Hematopoietic multipotent progenitor cell treated with erythropoietin and hydrocortisone succinate and interleukin-3 and kit ligand, for 4 days (in vitro differentiated cells): Measurements from ENCODE around the gene ATP11A.

Experiments used
- DNase-seq: peaks from one replicate; pipeline ENCODE4 v3.0.0-alpha.2; 2015

ATP11A gene

DNA sequence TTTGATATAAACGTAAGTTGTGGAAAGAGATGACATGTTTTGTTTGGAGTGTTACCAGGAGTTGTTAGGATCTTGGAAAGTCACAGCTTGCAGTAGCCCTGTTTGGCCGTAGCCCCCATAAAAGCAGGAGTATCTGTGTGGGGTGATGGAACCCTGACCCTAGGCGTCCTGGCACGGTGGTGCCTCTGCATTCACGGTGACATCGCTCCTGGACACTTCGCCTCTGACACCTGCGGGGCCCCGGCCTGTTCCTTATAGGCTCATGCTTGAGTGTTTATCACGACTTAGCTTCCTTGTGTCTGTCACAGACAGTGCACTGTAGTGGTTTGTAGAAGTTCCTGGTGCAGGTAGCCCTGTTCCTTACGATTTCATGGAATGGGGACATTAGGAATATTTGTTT, 74.2 kb downstream of the ATP11A start:
- no peak for DNase-seq

DNA sequence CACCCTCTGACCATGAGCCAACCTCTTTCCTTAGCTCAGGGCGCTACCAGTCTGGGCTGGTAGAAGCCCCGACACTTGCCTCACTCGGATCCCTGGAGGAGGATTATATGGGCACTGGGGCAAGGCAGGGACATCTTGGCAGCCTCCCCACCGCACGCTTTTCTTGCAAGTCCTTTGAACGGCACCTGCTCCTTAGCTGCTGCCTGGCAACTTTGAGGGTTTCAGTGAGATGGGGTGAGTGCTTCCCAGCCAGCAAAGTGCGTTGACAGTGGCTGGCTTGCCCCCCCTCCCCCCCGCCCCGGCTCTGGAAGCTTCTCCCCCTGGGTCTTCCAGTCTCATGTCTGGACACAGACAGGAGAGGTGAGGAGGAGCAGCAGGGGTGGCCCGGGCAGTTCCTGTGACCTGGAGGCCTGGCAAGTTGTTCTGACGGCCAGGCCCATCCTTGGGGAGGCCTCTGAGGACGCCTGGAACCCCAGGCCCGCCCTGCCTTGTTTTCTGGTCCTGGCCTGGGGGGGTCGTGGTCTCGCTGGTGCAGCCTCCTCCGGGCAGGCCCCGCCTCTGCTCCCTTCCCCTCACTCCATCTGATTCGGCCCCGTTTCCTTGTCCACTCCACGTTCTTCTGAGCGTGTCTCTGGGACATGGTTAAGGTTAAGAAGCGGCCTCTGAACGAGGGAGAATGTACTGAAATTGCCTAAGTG, 75.2 kb downstream of the ATP11A start:
- no peak for DNase-seq

DNA sequence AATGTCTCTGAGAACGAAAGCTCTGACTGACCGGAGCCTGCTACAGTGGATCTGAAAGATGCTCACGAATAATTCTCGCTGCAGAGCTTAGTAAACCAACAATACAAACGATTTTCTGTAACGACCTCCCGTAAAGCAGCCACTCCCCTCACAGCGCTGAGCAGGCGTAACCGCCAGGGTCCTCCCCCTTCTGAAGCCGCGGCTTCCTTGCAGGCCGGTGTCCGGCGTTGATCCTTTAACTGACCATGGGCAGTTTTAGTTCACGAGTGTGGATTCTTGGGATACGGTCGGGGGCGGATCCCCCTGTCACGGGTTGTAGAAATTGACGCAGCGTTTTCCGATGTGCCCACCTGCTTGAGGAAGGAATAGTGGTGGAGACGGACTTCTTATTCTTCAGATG, 75.9 kb downstream of the ATP11A start:
- no peak for DNase-seq

DNA sequence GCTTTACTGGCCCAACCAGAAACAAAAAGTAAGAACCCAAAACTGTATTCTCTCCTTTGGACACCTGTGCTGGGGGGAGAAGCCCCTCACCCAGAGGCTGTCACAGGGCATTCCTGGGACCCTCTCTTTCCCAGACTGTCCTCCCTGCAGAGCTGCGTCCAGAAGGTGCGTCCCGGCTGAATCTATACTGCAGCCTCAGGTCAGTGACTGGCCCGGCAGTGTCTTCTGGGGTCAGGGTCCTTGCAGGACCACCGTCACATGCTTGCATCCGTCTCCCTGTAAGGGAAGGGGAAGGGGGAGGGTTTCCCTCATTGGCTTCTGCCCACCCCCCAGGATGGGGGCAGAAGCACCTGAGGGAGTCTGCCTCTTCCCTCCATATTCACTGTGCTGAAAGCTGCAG, 76.5 kb downstream of the ATP11A start:
- DNase-seq, result no peak

DNA sequence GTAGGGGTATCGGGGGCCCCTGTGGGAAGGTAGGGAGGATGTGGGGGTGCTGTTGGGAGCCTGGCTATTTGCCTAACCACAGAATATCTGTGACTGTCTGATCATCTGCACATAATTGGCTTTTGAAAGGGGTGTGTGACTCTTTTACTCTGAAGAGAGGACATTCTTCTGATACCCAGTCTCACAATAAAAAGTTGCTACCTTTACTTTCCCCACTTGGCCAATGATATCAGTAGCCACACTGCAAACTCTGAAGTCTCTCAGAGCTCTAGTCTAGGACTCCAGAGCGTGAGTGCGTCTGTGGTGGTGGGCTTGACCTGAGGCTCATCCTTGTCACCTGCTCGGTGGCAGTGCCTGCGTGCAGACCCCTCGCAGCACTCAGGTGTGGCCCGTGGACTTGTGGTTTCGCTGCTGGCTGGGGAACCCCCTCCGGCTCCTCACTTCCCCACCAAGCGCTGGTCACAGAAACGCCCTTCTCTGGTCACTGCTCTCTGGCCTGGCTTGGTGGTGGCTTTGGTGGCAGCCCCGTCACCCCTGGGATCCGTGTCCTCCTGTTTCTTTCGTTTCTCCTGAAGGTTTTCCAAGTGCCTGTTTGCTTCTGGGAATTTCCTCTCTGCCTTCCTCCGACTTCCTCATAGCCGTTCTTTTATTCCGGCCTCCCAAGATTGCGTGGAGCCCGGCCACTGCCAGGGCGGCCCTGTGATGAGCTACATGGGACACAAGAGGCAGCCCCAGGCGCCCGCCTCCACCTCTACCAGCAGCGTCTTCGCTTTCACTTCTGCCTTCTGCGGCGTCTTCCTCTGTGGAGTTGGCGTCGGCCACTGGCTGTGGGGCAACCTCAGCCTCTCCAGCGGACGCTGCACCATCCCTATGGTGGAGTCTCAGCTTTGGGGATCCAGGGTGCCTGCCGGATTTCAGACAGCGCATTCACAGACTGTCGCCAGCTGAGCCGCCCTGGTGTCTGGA, 78.0 kb downstream of the ATP11A start:
- DNase-seq, result no peak

DNA sequence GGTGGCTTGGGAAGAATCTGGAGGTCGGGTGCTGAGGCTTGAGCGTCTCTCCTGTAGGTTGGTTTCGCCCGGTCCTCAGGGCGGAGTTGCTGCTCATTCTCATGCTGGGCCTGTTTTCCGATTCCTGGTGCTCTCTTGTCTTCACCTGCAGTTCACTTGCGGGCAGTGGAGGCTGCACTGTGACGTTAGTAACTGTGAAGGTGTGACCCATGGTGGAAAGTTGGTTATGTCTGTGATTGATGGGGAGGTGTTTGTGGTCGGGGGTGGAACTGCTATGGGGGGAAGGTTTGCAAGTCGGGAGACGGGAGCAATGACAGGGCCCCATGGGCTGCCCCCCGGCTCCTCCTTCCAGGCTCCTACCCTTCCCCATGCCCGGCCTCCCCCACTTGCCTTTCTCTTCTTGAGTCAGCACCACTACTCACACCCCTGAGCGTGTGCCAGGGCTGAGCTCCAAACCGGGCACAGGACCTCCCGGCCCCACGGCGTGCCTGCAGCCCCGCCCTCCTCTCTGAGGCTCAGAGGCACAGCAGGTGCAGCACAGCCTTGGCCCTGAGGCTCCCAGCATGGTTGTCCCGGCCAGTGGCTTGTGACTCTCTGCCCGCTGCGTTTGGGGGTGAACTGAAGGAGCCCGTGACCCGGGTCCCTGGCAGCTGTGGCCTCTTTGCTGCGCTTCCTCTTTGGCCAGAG, 79.1 kb downstream of the ATP11A start:
- DNase-seq, result no peak

DNA sequence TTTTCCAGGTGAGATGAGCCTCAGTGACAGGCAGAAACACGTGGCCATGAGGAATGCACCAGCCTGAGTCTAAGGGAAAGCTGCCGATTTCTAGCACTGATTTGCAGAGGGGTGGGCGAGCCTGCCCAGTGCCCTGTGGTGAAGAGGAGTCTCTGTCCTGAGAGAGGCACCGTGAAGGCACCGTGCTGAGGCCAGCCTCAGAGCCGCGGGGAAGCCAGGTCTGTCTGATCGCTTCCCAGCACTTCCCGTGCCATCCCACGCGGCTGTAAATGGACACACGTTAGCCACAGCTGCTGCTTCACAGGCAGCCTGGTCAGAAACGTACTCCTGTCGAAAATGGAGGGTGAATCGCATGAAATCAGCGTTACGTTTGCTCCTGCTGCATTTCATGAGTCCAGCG, 79.8 kb downstream of the ATP11A start:
- DNase-seq, result no peak

DNA sequence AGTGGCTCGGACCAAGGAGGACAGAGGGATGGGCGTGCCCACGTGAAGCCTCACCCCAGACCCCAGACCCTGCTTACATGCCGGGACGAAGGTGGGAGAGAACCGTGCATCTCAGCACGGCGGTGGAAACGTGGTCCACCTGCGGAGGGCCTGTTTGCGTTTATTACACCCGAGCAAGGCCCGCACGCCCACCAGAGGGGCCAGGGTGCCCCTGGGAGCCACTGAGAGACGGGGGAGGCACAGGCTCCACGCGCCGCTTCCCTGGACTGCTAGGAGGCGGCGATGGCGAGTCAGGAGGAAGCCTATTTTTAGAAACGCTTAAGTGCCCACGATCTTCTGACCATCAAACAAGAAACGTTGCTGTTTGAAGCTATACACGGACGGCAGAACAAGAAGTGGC, 80.7 kb downstream of the ATP11A start:
- DNase-seq, result no peak

DNA sequence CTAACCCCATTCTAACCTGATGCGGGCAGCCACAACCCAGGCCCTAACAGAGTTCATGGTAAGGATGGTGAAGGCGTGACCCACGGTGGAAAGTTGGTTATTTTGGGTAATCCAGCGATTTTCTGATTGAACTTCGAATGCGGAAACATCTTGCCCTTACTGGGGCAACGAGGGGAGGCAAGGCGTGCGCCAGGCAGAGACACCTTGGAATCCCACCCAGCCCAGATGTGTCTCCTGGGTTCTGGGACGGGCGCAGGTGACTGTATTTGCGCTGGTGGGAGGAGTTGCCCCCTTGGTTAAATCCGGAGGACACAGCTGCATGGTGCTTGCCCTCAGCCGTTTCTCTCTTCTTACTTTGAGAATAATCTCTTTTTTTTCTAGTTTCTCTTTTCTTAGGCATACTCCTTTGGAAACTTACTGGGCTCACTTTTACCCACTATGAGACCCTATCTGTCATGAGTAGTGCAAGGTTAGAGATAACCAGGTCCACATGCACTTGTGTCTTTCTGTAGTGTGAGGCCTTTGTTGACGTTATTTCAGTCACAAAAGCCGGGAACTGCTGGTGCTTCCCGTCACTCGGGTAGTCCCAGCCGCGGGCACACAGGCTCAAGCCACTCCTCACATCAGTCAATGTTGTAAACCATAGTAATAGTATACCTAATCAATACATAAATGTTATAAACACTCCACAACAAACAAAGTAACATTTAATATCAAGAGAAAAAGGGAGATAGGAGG, 81.5 kb downstream of the ATP11A start:
- no peak for DNase-seq

DNA sequence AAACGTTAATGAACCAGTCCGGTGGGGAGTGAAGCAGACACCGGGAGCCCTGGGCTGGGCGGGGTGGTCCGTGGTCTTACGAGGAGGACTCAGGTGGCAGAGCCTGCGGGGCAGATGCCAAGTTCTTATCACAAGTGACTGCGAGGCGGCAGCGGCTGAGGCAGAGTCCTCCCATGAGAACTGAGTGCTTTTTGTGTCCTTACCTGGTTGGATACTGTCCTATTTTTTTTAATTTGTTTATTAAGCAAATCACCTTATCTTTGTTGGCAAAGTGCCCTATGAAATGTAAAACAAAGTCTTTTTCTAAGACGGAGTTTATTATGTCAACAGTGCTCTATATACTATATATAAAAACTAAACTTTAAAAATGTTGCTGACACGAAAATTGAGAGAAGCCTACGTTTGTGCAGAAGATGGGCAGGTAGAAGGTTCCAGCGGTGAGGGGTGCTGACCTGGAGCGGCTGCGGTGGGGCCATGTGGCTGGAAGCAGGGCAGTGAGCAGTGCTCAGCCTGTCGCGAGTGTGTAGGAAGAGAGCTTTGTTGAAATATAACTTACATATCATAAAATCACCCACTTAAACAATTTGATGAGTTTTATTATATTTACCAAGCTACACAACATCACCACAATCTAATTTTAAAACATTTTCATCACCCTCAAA, 82.2 kb downstream of the ATP11A start:
- DNase-seq, result no peak

DNA sequence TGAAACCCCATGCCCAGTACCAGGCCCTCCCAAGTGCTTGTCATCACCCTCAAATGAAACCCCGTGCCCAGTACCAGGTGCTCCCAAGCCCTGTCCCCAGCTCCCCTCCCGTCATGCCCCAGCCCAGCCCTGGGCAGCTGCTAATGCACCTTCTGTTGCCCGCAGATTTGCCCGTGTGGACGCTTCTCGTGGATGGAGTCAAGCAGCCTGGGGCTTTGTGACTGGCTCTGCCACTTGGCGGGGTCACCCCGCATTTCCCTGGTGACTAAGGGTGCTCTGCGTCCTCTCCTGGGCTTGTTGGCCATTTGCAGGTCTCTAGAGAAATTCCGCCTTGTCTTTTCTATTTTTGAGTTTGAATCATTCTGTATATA, 82.7 kb downstream of the ATP11A start:
- no peak for DNase-seq

DNA sequence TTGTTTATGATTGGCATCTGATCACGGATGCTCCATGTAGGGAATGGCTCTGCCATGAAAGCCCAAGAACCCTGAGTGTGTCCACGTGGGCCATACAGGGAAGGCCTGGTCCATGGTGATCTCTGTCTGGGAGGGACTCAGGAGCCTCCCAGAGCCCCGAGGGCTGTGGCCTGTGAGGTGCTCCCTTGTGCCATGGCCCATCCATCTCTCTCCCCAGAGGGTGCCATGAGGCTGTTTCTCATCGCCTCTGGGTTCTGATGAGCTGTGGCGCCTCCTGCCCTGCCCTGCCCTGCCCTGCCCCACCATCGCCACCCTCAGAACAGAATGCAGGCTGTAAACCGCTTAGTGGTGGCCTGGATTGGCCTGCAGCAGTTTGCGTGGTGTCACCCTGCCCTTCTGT, 83.1 kb downstream of the ATP11A start:
- no peak for DNase-seq

DNA sequence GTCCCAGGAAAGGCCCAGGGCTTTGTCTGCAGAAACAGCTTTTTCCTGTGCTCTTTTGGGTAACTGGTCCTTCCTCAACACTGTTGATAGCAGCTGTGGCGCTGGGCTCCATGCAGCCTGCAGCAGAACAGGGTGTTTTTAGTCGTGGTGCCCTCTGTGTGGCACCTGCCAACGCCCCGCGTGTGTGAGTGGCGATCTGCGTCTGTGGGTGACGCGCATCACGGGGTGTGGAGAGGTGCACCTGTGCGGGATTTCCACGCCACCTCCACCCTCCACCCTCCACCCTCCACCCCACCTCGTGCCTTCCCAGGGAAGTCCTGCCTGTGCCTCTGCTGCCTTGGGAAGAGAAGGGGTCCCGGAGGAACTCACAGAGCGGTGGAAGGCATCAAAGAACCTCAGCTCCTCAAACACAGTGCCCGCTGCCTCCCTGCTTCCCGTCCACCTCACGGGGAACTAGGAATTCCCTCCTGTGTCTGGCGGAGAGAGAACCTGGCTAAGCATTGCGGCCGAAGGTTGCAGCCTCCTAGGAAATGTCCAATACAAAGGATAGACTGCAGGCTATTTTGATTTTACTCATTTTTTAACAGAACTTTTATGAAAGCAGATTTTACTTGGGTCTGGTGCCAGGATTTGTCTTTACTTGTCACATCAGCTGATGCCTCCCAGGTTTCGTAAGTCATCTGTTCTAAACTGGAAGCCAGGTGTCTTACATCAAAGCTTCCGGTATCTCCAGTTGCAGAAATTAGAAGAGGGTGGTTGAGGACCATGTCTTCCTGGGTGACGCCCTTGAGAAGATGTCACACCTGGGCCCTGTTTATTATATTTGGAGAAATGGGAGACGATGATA, 84.0 kb downstream of the ATP11A start:
- DNase-seq, result no peak

DNA sequence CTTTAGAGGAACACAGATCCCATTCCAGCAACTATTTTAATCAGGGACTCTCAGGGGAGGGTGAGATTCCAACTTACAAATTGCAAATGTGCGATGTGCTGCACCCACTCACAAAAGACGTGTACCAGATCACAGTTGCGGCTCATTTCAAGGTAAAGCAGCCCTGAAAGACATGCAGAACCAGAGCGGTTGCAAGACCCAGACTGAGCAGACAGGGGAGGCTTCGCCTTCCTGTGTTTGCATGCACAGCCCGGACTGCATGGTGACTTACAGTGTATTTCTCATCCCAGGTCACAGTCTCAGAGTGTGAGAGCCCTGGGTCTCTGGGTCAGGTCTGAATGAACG, 84.6 kb downstream of the ATP11A start:
- no peak for DNase-seq

DNA sequence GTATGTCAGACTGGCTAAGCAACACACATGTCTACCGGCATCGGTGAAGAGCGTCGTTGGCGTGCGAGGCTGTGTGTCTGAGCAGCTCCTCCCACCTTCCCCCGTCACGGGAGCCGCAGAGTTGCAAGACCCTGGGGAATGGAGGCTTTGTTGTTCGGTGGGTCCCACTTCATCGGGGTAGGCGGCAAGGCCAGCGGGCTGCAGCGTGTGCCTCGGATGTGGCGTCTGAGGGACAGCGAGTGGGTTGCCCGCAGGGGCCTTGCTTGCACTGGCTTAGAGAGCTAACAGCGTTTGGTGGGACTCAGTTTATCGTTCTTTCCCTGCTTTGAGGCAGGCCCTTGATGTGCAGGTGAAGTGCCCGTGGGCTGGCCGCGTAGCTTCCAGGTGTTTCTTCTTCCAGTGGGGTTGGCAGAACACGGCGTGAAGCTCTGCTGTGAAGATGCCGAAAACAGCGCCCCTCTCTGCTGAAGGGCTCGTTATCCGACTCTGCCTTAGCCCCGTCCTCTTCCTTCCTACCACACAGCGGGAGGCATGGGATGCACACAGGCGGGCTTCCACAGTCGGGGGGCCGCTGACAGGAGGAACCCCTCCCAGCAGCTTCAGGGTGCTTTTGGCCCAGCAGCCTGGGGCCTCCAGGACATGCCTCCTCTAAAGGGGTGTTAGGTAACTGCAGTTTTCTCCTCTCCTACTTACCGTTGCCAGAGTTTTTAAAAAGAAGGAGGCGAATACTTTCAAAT, 85.2 kb downstream of the ATP11A start:
- DNase-seq, result no peak

DNA sequence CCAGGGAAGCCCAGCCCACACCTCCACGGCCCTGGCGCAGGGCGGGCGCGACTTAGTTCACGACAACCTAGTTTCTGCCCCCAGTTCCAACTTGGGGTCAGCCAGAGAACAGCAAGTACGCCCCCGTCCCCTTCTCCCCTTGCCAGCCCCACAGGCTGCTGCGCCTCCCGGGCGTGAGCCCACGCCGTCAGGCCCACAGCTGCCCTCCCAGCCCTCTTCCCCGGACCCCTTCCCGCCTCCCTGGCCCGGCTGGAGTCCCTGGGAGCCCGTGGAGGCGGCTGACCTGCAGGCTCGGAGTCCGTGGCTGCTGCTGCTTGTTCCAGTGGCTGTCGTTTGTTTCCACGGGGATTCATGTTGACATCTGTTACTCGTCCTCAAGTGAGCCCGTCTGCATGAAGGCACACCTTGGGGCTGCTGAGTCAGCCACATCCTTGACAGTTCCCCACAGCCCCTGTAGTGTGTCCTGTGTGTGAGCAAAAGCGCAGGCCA, 86.0 kb downstream of the ATP11A start:
- DNase-seq, result no peak

DNA sequence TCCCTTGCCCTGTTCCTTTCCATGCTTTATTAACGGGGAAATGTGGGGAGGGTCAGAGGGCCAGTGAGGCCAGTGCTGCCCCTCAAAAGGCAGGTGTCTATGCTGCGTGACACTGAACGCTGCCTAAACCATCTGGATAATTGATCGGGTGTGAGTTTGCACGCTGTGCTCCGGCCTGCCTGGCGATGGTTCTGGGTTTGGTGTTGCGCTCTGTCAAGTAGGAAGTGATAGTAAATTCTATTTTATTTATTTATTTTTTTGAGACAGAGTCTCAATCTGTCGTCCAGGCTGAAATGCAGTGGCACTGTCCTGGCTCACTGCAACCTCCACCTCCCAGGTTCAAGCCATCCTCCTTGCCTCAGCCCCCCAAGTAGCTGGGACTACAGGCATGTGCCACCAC, 86.5 kb downstream of the ATP11A start:
- no peak for DNase-seq

DNA sequence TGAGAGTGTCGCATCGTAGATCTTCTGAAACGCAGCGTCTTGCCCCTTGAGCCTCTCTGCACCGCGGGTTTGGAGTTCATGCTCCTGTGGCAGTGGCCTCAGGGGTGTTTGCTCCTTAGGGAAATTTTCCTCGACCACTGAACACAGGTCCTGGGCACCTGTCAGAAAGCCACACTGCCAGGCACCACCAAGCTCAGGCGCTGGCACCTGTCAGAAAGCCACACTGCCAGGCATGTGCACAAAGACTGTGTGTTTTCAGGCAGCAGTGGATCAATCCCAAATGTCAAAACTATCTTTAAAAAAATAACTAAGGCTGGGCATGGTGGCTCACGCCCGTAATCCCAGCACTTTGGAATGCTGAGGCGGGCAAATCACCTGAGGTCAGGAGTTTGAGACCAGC, 87.1 kb downstream of the ATP11A start:
- DNase-seq, result no peak

DNA sequence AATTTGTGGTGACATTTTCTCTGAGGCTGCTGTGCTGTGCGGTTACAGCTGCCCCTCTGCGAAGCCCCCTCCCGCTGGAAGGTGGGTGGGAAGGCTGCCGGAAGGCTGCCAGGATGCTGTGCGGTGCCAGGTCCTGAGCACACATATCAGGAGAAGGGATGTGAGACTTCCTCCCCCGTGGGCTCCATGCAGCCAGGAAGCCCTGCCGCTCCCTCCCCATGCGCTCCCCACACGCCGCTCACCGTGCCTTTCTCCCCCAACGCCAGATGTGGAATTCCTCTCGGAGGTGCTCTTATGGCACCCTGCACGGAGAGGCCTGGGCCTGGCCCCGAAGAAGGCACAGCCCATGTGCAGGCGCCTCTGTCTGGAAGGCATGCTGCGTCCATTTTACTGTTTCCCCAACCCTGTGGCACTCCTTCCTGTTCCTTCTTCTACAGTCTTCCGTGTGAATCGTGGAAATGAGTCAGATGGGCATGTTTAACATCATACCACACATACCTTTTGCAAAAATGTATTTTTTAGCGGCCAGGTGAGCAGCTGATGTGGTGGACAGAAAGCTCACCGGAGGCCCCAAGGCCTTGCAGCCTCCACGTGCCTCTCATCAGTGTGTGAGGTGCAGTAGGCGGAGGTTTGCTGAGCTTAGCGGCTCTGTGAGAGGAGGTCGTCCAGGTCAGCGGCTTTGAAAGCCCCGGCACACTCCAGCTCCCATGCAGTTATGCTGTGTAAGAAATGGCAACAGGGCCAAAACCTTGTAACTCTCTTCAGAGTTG, 88.0 kb downstream of the ATP11A start:
- no peak for DNase-seq
